Spinal cord (tissue), 10 donors: ENCODE results near the gene ARHGEF33. TPM values are rescaled to one million over a fixed set of nuclear protein-coding genes. Genes with fewer than 3 reads are reported as not detected.

ENCODE experiments used
- DNase-seq, 6 donors: peaks; one replicate each; pipeline versions ENCODE4 v3.0.0 to v3.0.0-alpha.2; 2013 to 2015; ENCODE audit warnings: low spot score in 6 of 6, low read depth in 4 of 6
- H3K27ac ChIP-seq: one replicate; pipeline ENCODE4 v1.5.1; 2013; ENCODE audit warnings: low read depth, low read length, control low read depth
- H3K27me3 ChIP-seq: one replicate; pipeline ENCODE4 v1.6.1; 2013; ENCODE audit warnings: low read length; ENCODE audit not compliant: control insufficient read depth, insufficient read depth
- H3K36me3 ChIP-seq: one replicate; pipeline ENCODE4 v1.6.1; 2013; ENCODE audit warnings: low read length; ENCODE audit not compliant: control insufficient read depth, insufficient read depth
- H3K4me1 ChIP-seq: one replicate; pipeline ENCODE4 v1.6.1; 2013; ENCODE audit warnings: low read length; ENCODE audit not compliant: control insufficient read depth, insufficient read depth
- H3K4me3 ChIP-seq: one replicate; pipeline ENCODE4 v1.5.1; 2013; ENCODE audit warnings: low read depth, low read length, control low read depth
- H3K9me3 ChIP-seq: one replicate; pipeline ENCODE4 v1.6.1; 2013; ENCODE audit warnings: low read length; ENCODE audit not compliant: control insufficient read depth, insufficient read depth
- WGBS: methylation state at CpG from one replicate; pipeline ENCODE4 v1.1.5; 2013; ENCODE audit warnings: missing lambda C conversion rate; ENCODE audit not compliant: insufficient coverage; 5-methylcytosine and 5-hydroxymethylcytosine counted together
- polyA plus RNA-seq, 2 donors: library from polyadenylated mRNA; unstranded; fragments of 120-200 nt; gene quantifications; one replicate each; pipeline ENCODE4 v1.2.1, GENCODE V29; 2013; ENCODE audit not compliant: insufficient read length in 2 of 2
- small RNA-seq: library from RNA; depleted of rRNA; stranded (forward); fragments of <200 nt; gene quantifications from one replicate; pipeline ENCODE3, GENCODE V24; 2014; ENCODE audit warnings: low replicate concordance
- total RNA-seq, 2 donors: library from RNA; depleted of rRNA in 1 of 2; stranded (reverse); fragments of 120-200 nt in 1 of 2; fragments of >200 nt in 1 of 2; gene quantifications; one replicate each; pipeline versions ENCODE4 v1.2.3 to v1.2.4, GENCODE V29; 2013 to 2014
- donor health status: healthy.

Gene ARHGEF33
- total and polyA plus RNA-seq, 4 donors = 4.0 to 5.5 (median 4.7) TPM

GRCh38 chr2:39022642-39023235 is 133.1 kb downstream of the ARHGEF33 start:
- Histone ChIP-seq H3K27me3 (no peaks in the 10 kb centered on the region), H3K36me3 (no peaks in the 10 kb centered on the region), H3K4me3 (no peak overlapping the region), H3K4me1 (no peaks in the 10 kb centered on the region), H3K27ac (no peak overlapping the region), H3K9me3 (no peaks in the 10 kb centered on the region)
- WGBS = 73% methylated on average over 4 of the region's 6 CpGs
- peak in 1 of 6 donors; percentile 21 for DNase-seq

GRCh38 chr2:39023649-39024048 is 134.0 kb downstream of the ARHGEF33 start:
- Histone ChIP-seq H3K4me3 (no peak overlapping the region), H3K9me3 (no peaks in the 10 kb centered on the region), H3K27me3 (no peaks in the 10 kb centered on the region), H3K4me1 (no peaks in the 10 kb centered on the region), H3K36me3 (no peaks in the 10 kb centered on the region), H3K27ac (no peak overlapping the region)
- no peak for DNase-seq
- no CpG with 5 or more reads among the region's 3 CpGs for WGBS

GRCh38 chr2:39024833-39025232 is 135.2 kb downstream of the ARHGEF33 start:
- no CpG with 5 or more reads among the region's 4 CpGs for WGBS

More at GRCh38 chr2:39024833-39025232, 135.2 kb downstream of the ARHGEF33 start:
- no peaks in the 10 kb centered on the region for H3K4me1 ChIP-seq
- H3K9me3 ChIP-seq = no peaks in the 10 kb centered on the region
- H3K4me3 ChIP-seq = no peak overlapping the region
- DNase-seq = no peak
- H3K27me3 ChIP-seq = no peaks in the 10 kb centered on the region
- peaks cover 2% of the 10 kb centered on the region for H3K36me3 ChIP-seq
- no peak overlapping the region for H3K27ac ChIP-seq

Small RNAs within 50 kb of the gene (small RNA-seq; reads per million reads assigned to genes)
- gene RN7SL96P (not detected), gene RNU6-851P (not detected)

Other genes starting within 250 kb of the ARHGEF33 start
- 10 to 100 TPM in 1 of 2 donors, 1 to 10 TPM in 1; 7.6 to 17.4 TPM for gene GALM, start 223.8 kb upstream of the ARHGEF33 start, total RNA-seq
- 1 to 10 TPM; 6.7 to 8.1 TPM for gene GALM, start 223.8 kb upstream of the ARHGEF33 start, polyA plus RNA-seq
- 100 to 1,000 TPM; 115 to 123 TPM for gene SRSF7, start 138.5 kb upstream of the ARHGEF33 start, total RNA-seq
- 100 to 1,000 TPM; 145 to 162 TPM for gene SRSF7, start 138.5 kb upstream of the ARHGEF33 start, polyA plus RNA-seq
- 10 to 100 TPM in 1 of 2 donors, 1 to 10 TPM in 1; 9.9 to 16.8 TPM for gene GEMIN6, start 111.7 kb upstream of the ARHGEF33 start, total RNA-seq
- gene GEMIN6, start 111.7 kb upstream of the ARHGEF33 start, polyA plus RNA-seq = 10 to 100 TPM; 13.0 to 15.4 TPM
- 10 to 100 TPM; 31.8 to 37.8 TPM for gene DHX57, start 13.9 kb upstream of the ARHGEF33 start, total RNA-seq
- 10 to 100 TPM; 38.3 to 40.8 TPM for gene DHX57, start 13.9 kb upstream of the ARHGEF33 start, polyA plus RNA-seq
- gene MORN2, start 13.9 kb upstream of the ARHGEF33 start, total RNA-seq = 10 to 100 TPM; 16.7 to 60.2 TPM
- 10 to 100 TPM; 42.1 to 47.1 TPM for gene MORN2, start 13.9 kb upstream of the ARHGEF33 start, polyA plus RNA-seq
- gene SOS1, start 231.2 kb downstream of the ARHGEF33 start, total RNA-seq = 10 to 100 TPM; 35.0 to 61.4 TPM
- 10 to 100 TPM; 29.8 to 36.7 TPM for gene SOS1, start 231.2 kb downstream of the ARHGEF33 start, polyA plus RNA-seq